ENCODE measurements around the gene PIR. TPM values are rescaled to one million over a fixed set of nuclear protein-coding genes. Genes with fewer than 3 reads are reported as not detected.

Gene PIR
- total and polyA plus RNA-seq, 9 of the 15 experiments (the other 6 are each of a cell fraction or from before 2014, with no cell fraction given): 7.5 to 29.8 (median 11.5) TPM

GRCh38 chrX:15493118-15493962 is at the start of gene PIR (continued):
- no peak for TF ChIP-seq MLLT1 (IDR thresholded peaks at IDR 0.05)
- TF ChIP-seq ZNF696 (CRISPR knock-in tag; conservative IDR thresholded peaks at IDR 0.05): no peak
- no peak for TF ChIP-seq THRAP3 (IDR thresholded peaks at IDR 0.05; ENCODE audit: borderline replicate concordance)
- 0 out of 2 replicates have a peak, but pooled peaks have one; percentile 48 for TF ChIP-seq GATAD2B (IDR thresholded peaks at IDR 0.05; ENCODE audit: borderline replicate concordance)
- TF ChIP-seq NR3C1 (CRISPR knock-in tag; IDR thresholded peaks at IDR 0.05): no peak
- no peak for TF ChIP-seq BDP1 (IDR thresholded peaks at IDR 0.05; ENCODE audit: insufficient read depth, insufficient read length)
- no peak for TF ChIP-seq ELK1 (CRISPR knock-in tag; IDR thresholded peaks at IDR 0.05)
- no peak for TF ChIP-seq ZNF75A (CRISPR knock-in tag; IDR thresholded peaks at IDR 0.05)
- TF ChIP-seq, protein P1, sequence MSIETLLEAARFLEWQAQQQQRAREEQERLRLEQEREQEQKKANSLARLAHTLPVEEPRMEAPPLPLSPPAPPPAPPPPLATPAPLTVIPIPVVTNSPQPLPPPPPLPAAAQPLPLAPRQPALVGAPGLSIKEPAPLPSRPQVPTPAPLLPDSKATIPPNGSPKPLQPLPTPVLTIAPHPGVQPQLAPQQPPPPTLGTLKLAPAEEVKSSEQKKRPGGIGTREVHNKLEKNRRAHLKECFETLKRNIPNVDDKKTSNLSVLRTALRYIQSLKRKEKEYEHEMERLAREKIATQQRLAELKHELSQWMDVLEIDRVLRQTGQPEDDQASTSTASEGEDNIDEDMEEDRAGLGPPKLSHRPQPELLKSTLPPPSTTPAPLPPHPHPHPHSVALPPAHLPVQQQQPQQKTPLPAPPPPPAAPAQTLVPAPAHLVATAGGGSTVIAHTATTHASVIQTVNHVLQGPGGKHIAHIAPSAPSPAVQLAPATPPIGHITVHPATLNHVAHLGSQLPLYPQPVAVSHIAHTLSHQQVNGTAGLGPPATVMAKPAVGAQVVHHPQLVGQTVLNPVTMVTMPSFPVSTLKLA (conservative IDR thresholded peaks at IDR 0.05): no peak; a peak in 1 of 4 replicates
- TF ChIP-seq ZC3H8 (IDR thresholded peaks at IDR 0.05): no peak
- no peak for TF ChIP-seq IRF9 (tag; IDR thresholded peaks at IDR 0.05)
- TF ChIP-seq CSDE1 (IDR thresholded peaks at IDR 0.05): no peak
- 0 out of 2 replicates have a peak, but pooled peaks have one; percentile 26 for TF ChIP-seq ETV5 (CRISPR knock-in tag; IDR thresholded peaks at IDR 0.05; ENCODE audit: low read depth)
- no peak for TF ChIP-seq TCFL5 (CRISPR knock-in tag; conservative IDR thresholded peaks at IDR 0.05)
- peak; percentile 90 for TF ChIP-seq MAFK (IDR thresholded peaks at IDR 0.05; ENCODE audit: low read length)
- TF ChIP-seq, protein P2, sequence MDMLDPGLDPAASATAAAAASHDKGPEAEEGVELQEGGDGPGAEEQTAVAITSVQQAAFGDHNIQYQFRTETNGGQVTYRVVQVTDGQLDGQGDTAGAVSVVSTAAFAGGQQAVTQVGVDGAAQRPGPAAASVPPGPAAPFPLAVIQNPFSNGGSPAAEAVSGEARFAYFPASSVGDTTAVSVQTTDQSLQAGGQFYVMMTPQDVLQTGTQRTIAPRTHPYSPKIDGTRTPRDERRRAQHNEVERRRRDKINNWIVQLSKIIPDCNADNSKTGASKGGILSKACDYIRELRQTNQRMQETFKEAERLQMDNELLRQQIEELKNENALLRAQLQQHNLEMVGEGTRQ (CRISPR knock-in tag; IDR thresholded peaks at IDR 0.05): no peak
- no peak for TF ChIP-seq PCBP2 (IDR thresholded peaks at IDR 0.05; ENCODE audit: low read depth, low read length, poor library complexity, severe bottlenecking)
- no peak for TF ChIP-seq MEF2D (tag; conservative IDR thresholded peaks at IDR 0.05; ENCODE audit: low read depth)
- no peak for TF ChIP-seq MYNN (IDR thresholded peaks at IDR 0.05)
- no peak for TF ChIP-seq MYNN (CRISPR knock-in tag; IDR thresholded peaks at IDR 0.05)
- no peak for TF ChIP-seq ZNF3 (CRISPR knock-in tag; IDR thresholded peaks at IDR 0.05)
- no peak for TF ChIP-seq JUNB (CRISPR knock-in tag; conservative IDR thresholded peaks at IDR 0.05)
- TF ChIP-seq DMBX1 (CRISPR knock-in tag; IDR thresholded peaks at IDR 0.05; ENCODE audit: borderline replicate concordance): peak; percentile 49; the same call in 1 of the 2 replicates
- TF ChIP-seq ZNF76 (CRISPR knock-in tag; IDR thresholded peaks at IDR 0.05; ENCODE audit: borderline replicate concordance): no peak
